HepG2 (cell line): ENCODE data around the gene POC1B. TPM values are rescaled to one million over a fixed set of nuclear protein-coding genes. Genes with fewer than 3 reads are reported as not detected.
A peak's percentile ranks its signal among the peaks of the same experiment; 100 is the strongest.

ENCODE experiments used
- ARNT ChIP-seq: fragments of 450-650 bp; IDR thresholded peaks from 2 replicates; pipeline ENCODE4 v1.6.1; 2017
- GATAD2A ChIP-seq: IDR thresholded peaks from 2 replicates; pipeline ENCODE4 v1.6.1; 2016
- GZF1 ChIP-seq: sonication (generic); formaldehyde crosslinking; IDR thresholded peaks from 2 replicates; pipeline ENCODE4 v1.5.1; 2020; ENCODE audit warnings: mild to moderate bottlenecking, missing genetic modification reagents
- MEIS2 ChIP-seq: sonication (generic); formaldehyde crosslinking; IDR thresholded peaks from 2 replicates; pipeline ENCODE4 v1.9.0; 2021; ENCODE audit warnings: mild to moderate bottlenecking, missing genetic modification reagents
- NR1H2 ChIP-seq: sonication (generic); formaldehyde crosslinking; IDR thresholded peaks from 2 replicates; pipeline ENCODE4 v1.8.1; 2022; ENCODE audit warnings: low read depth, missing genetic modification reagents, borderline replicate concordance
- POGZ ChIP-seq: sonication (generic); formaldehyde crosslinking; IDR thresholded peaks from 2 replicates; pipeline ENCODE4 v1.4.0; 2020; ENCODE audit warnings: mild to moderate bottlenecking, missing genetic modification reagents
- RELA ChIP-seq: sonication (generic); formaldehyde crosslinking; IDR thresholded peaks from 2 replicates; pipeline ENCODE4 v1.4.0; 2020; ENCODE audit warnings: missing genetic modification reagents
- RFX3 ChIP-seq: IDR thresholded peaks from 2 replicates; pipeline ENCODE4 v1.6.1; 2016; ENCODE audit warnings: missing biosample characterization, missing genetic modification reagents
- SMARCC2 ChIP-seq: fragments of 450-650 bp; IDR thresholded peaks from 2 replicates; pipeline ENCODE4 v1.6.1; 2017; ENCODE audit warnings: antibody characterized with exemption, mild to moderate bottlenecking
- STAT6 ChIP-seq: sonication (generic); formaldehyde crosslinking; IDR thresholded peaks from 2 replicates; pipeline ENCODE4 v1.4.0; 2020; ENCODE audit warnings: missing genetic modification reagents, mild to moderate bottlenecking, borderline replicate concordance
- ZNF142 ChIP-seq: sonication (generic); formaldehyde crosslinking; IDR thresholded peaks from 2 replicates; pipeline ENCODE4 v1.4.0; 2020; ENCODE audit warnings: missing genetic modification reagents
- ZNF280D ChIP-seq: sonication (generic); formaldehyde crosslinking; IDR thresholded peaks from 2 replicates; pipeline ENCODE4 v1.5.1; 2020; ENCODE audit warnings: mild to moderate bottlenecking, missing genetic modification reagents
- ZNF557 ChIP-seq: sonication (generic); formaldehyde crosslinking; IDR thresholded peaks from 2 replicates; pipeline ENCODE4 v1.4.0; 2020; ENCODE audit warnings: missing genetic modification reagents
- ZNF670 ChIP-seq: sonication (generic); formaldehyde crosslinking; IDR thresholded peaks from 2 replicates; pipeline ENCODE4 v1.8.0; 2022; ENCODE audit warnings: mild to moderate bottlenecking, missing genetic modification reagents, borderline replicate concordance
- ZNF768 ChIP-seq: sonication (generic); formaldehyde crosslinking; IDR thresholded peaks from 2 replicates; pipeline ENCODE4 v1.4.0; 2020; ENCODE audit warnings: missing genetic modification reagents
- ZNF770 ChIP-seq: sonication (generic); formaldehyde crosslinking; IDR thresholded peaks from 2 replicates; pipeline ENCODE4 v1.5.0; 2020; ENCODE audit warnings: mild to moderate bottlenecking, missing genetic modification reagents
- polyA plus RNA-seq, 8 experiments: library from polyadenylated mRNA; depleted of rRNA in 3 of 8; stranded (reverse) in 7 of 8; unstranded in 1 of 8; fragments of >200 nt; fragmentation: Illumina TruSeq in 4 of 8; extraction: Trizol in 4 of 8; gene quantifications; 2 replicates each; pipeline versions ENCODE4 v1.2.1 to v1.2.3, GENCODE V29; 2011 to 2016; ENCODE audit warnings: low read depth in 4 of 8, missing spikeins in 1 of 8, mixed read lengths in 1 of 8; ENCODE audit not compliant: insufficient read depth in 1 of 8
- total RNA-seq, 5 experiments: library from RNA; depleted of rRNA; stranded (reverse); fragments of >200 nt; fragmentation: Illumina TruSeq; extraction: Trizol; gene quantifications; 2 replicates each; pipeline ENCODE4 v1.2.3, GENCODE V29; 2016; ENCODE audit warnings: low read depth in 1 of 5

POC1B gene
- total and polyA plus RNA-seq, 2 of the 13 experiments (the other 11 are each of a cell fraction or from before 2014, with no cell fraction given): 9.3 to 11.0 TPM

GRCh38 chr12:89383235-89384049 lies 142.4 kb downstream of the POC1B start (continued):
- no peak for TF ChIP-seq NR1H2 (CRISPR knock-in tag)
- TF ChIP-seq RELA (CRISPR knock-in tag): no peak
- TF ChIP-seq ARNT: no peak
- TF ChIP-seq STAT6 (CRISPR knock-in tag): peak; percentile 13; the same call in 1 of the 2 replicates
- no peak for TF ChIP-seq ZNF768 (CRISPR knock-in tag)
- TF ChIP-seq ZNF280D (CRISPR knock-in tag): peak; percentile 30; the same call in 1 of the 2 replicates
- TF ChIP-seq ZNF557: no peak
- no peak for TF ChIP-seq ZNF142
- no peak for TF ChIP-seq RFX3 (CRISPR knock-in tag)
- no peak for TF ChIP-seq SMARCC2
- no peak for TF ChIP-seq ZNF770 (CRISPR knock-in tag)
- peak; percentile 72 for TF ChIP-seq POGZ (CRISPR knock-in tag)
- 0 out of 2 replicates have a peak, but pooled peaks have one; percentile 53 for TF ChIP-seq GZF1
- TF ChIP-seq MEIS2 (CRISPR knock-in tag): 0 out of 2 replicates have a peak, but pooled peaks have one; percentile 48
- no peak for TF ChIP-seq ZNF670 (CRISPR knock-in tag)
- peak; percentile 96 for TF ChIP-seq GATAD2A (CRISPR knock-in tag)
